LNCaP clone FGC (cell line): Measurements from ENCODE around the gene MRPL34.
"Not testable (repeated sequence)": the region's sequence is repeated elsewhere in the genome, so short reads cannot be mapped to it uniquely, and the experiment has no call there.

Experiments used
- DNase-seq: peaks from one replicate; pipeline ENCODE4 v3.0.0-alpha.2; 2011; ENCODE audit warnings: low read depth
- H3K4me3 ChIP-seq: 2 replicates; pipeline ENCODE4 v1.5.1; 2011; ENCODE audit warnings: mild to moderate bottlenecking, low read depth, low read length, control low read depth
- CTCF ChIP-seq: IDR thresholded peaks from 2 replicates; pipeline ENCODE4 v1.5.1; 2012; ENCODE audit warnings: mild to moderate bottlenecking; ENCODE audit not compliant: control insufficient read depth, insufficient read depth; ENCODE audit errors: extremely low read depth

The MRPL34 gene

DNA sequence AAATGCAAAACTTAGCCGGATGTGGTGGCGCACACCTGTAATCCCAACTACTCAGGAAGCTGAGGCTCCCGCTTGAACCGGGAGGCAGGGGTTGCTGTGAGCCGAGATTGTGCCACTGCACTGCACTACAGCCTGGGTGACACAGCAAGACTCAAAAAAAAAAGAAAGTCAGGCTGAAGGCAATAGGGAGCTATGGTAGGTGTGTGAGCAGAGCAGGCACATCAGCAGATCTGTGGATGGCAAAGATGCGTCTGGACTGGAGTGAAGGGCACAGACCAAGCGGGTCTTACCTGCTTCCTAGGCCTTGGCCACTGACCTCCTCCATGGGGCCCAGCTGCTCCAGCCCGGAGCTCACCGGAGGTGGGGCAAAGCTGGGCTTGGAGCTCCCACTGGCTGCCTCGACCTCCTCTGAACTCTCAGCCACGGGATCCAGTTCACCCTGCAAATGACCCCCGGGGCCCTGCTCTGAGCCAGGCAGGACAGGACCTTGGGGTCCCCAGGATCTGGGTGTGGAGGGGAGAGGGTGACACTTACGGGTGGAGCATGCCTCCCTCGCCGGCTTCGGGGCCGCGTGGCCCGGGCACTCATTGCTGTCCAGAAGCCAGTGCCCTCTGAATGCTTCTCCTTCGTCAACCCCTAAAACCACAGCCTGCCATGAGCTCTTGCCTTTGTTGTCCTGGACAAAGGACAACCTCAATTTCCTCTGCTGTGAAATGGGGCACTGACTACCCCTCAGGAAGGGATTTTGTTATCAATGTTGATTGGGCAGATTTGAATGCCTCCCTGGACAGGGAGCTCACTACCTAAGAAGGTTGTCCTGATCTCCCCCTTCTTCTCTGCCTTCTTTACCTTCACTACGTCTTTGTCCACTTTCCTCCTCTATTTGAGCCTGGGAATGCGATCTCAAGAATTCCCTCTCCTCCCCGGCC lies 41.7 kb upstream of the MRPL34 start:
- no peak overlapping the region for H3K4me3 ChIP-seq
- no peak for DNase-seq
- TF ChIP-seq CTCF = no peak

DNA sequence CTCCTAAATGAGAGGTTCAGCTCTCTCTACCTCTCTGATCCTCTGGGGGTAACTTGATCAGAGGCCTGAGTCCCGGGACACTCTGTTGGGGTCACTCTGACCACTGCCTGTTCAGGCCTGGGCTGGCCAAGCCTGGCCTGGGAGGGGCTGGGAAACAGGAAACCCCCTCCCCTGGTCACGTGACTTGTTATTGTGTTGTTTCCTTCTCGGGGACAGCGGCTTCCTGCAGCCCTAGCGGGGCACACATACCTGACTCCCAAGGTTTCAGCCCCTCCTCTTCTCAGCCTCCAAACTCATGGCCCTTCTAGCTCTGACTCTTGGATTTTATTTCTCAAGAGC lies 41.1 kb upstream of the MRPL34 start, which contains the start of gene USHBP1:
TSS of gene USHBP1 (minus strand) at position 105 of the 339 bp plus-strand sequence. CDS start 446 bp downstream, outside the sequence.
- no peak for DNase-seq
- no peak within 1 kb of the TSS for H3K4me3 ChIP-seq
- TF ChIP-seq CTCF = no peak

DNA sequence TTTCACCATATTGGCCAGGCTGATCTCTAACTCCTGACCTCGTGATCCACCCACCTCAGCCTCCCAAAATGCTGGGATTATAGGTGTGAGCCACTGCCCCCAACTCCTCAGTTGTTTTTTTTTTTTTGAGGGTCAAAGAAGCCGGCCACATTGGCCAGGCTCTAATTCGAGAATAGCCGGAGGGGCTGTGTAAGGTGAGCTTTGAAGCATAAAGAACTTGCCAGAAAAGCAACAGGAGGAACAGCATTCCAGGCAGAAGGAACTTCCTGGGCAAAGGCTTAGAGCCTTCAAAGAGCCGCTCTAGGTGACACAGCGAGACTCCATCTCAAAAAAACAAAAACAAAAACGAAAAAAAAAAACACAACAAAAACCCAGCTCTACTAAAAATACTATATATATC lies 39.6 kb upstream of the MRPL34 start:
- no peak overlapping the region for H3K4me3 ChIP-seq
- TF ChIP-seq CTCF = no peak
- DNase-seq = no peak

DNA sequence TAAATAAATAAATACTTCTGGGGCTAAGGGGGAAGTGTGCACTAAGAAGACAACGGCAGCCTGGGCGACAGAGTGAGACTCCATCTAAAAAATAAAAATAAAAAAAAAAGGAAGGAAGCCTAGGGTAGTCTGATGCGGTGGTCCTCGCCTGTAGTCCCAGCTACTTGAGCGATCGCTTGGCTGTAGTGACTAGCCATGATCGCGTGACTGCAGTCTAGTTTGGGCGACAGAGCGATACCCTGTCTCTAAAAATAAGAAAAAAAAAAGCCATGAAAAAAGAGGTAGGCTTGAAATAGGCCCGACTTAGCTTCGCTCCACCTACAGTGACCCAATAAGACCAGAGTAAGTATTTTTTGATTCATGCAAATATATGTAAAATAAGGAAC lies 39.1 kb upstream of the MRPL34 start:
- DNase-seq = no peak
- H3K4me3 ChIP-seq = no peak overlapping the region
- no peak for TF ChIP-seq CTCF

DNA sequence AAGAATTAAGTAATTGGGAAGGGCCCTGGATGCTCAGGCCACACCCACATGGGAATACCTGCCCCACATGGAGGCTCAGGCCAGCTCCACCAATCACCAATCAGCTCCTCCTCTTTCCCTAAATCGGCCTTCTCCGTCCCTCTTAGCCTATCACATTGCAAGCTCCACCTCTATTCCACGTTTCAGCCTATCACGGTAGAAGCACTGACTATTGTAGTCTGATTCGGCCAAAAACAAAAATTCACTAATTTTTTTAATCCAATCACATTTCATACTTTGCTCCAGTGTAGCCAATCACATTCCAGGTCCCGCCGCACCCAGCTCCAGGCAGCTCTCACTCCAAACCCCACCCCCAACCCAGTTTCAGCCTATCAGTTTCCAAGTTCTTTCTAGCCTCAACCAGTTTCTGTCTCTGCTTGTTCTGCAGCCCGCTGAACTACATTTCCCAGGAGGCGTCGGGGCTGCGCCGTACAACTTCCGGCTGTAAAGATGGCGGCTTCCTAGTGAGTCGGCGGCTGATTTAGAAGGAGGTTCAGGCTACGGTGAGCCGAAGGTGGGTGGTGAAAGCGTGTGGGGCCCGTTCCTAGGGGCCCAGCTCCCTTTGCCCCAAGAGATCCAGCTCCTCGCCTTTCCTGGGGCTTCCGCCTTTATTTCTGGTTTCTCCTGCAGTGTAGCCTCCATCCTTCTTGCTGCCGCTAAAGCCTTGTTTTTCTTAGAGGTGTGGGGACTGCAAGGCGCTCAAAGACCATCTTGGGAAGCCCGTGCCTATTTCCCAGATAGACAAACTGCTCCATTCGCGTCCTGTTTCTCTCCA lies 38.5 kb upstream of the MRPL34 start, which contains the start of gene BABAM1:
TSS of gene BABAM1 (plus strand) at position 469 of the 814 bp plus-strand sequence. CDS start 1,364 bp downstream, outside the sequence.
- no peak for TF ChIP-seq CTCF
- DNase-seq = peak; percentile 100
- peak within 1 kb of the TSS; percentile 99 for H3K4me3 ChIP-seq

DNA sequence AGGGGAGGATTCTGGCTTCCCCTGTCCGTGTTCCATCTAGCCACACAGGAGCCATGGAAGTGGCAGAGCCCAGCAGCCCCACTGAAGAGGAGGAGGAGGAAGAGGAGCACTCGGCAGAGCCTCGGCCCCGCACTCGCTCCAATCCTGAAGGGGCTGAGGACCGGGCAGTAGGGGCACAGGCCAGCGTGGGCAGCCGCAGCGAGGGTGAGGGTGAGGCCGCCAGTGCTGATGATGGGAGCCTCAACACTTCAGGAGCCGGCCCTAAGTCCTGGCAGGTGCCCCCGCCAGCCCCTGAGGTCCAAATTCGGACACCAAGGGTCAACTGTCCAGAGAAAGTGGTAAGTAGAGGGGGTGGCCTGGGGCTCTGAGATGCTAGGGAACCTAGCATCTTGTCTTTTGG lies 36.9 kb upstream of the MRPL34 start:
- TF ChIP-seq CTCF = no peak
- peak overlapping the region; percentile 99 for H3K4me3 ChIP-seq
- DNase-seq = no peak

DNA sequence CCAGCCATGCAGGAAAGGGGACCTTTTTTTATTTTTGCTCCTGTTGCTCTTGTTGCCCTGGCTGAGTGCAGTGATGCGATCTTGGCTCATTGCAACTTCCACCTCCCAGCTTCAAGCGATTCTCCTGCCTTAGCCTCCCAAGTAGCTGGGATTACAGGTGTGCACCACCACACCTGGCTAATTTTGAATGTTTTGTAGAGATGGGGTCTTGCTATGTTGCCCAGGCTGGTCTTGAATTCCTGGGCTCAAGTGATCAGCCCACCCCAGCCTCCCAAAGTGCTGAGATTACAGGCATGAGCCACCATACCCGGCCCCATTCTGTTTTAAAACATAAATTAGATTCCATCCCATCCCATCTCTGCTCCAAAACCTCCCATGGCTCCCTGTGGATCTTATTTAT lies 30.8 kb upstream of the MRPL34 start:
- not testable (repeated sequence) for H3K4me3 ChIP-seq, DNase-seq
